HG02884 (cell line): ENCODE results near the gene ATP13A4.

Experiments
- ATAC-seq: cut with Tn5 transposase; IDR thresholded peaks from one replicate; pipeline ENCODE4 v1.9.1; 2021; ENCODE audit warnings: mild to moderate bottlenecking, moderate library complexity; ENCODE audit not compliant: unreplicated experiment

Gene ATP13A4

GRCh38 chr3:193499801-193500485 lies 54.8 kb downstream of the ATP13A4 start:
- ATAC-seq: no peak

GRCh38 chr3:193499136-193499770 lies 55.4 kb downstream of the ATP13A4 start:
- ATAC-seq: no peak

- ATAC-seq: no peak
Measured at GRCh38 chr3:193498215-193498614, 56.5 kb downstream of the ATP13A4 start.

GRCh38 chr3:193496658-193497057 lies 58.0 kb downstream of the ATP13A4 start:
- ATAC-seq: no peak

- ATAC-seq: no peak
Measured at GRCh38 chr3:193491026-193491425, 63.7 kb downstream of the ATP13A4 start.

GRCh38 chr3:193490580-193490979 lies 64.1 kb downstream of the ATP13A4 start:
- no peak for ATAC-seq

GRCh38 chr3:193489949-193490348 lies 64.7 kb downstream of the ATP13A4 start:
- no peak for ATAC-seq

- ATAC-seq: no peak
Measured at GRCh38 chr3:193488741-193489140, 66.0 kb downstream of the ATP13A4 start.

GRCh38 chr3:193483988-193484539 lies 70.6 kb downstream of the ATP13A4 start:
- no peak for ATAC-seq

- ATAC-seq: no peak
Measured at GRCh38 chr3:193481436-193481835, 73.3 kb downstream of the ATP13A4 start.

GRCh38 chr3:193474446-193474845 lies 80.2 kb downstream of the ATP13A4 start:
- no peak for ATAC-seq

GRCh38 chr3:193470710-193471109 lies 84.0 kb downstream of the ATP13A4 start:
- ATAC-seq: no peak

GRCh38 chr3:193465992-193466608 lies 88.6 kb downstream of the ATP13A4 start:
- ATAC-seq: no peak

- ATAC-seq: no peak
Measured at GRCh38 chr3:193464889-193465288, 89.8 kb downstream of the ATP13A4 start.

- no peak for ATAC-seq
Measured at GRCh38 chr3:193457526-193457925, 97.2 kb downstream of the ATP13A4 start.

- no peak for ATAC-seq
Measured at GRCh38 chr3:193452338-193452737, 102.4 kb downstream of the ATP13A4 start.

GRCh38 chr3:193451902-193452301 lies 102.8 kb downstream of the ATP13A4 start:
- no peak for ATAC-seq

GRCh38 chr3:193446965-193447602 lies 107.6 kb downstream of the ATP13A4 start:
- ATAC-seq: no peak

GRCh38 chr3:193439423-193439822 lies 115.3 kb downstream of the ATP13A4 start:
- ATAC-seq: no peak

GRCh38 chr3:193418576-193419373 lies 135.9 kb downstream of the ATP13A4 start:
- ATAC-seq: no peak

GRCh38 chr3:193416629-193417028 lies 138.1 kb downstream of the ATP13A4 start:
- ATAC-seq: no peak
